Uterus (tissue), 2 donors: ENCODE measurements around the gene RRP1B.

Experiments
- CTCF ChIP-seq, 4 experiments: fragments of 200-600 bp in 2 of 4; fragments of 450-650 bp in 2 of 4; sonication (generic) in 2 of 4; IDR thresholded peaks; one replicate each; pipeline ENCODE4 v1.5.1; 2016 to 2019; ENCODE audit warnings: antibody characterized with exemption in 4 of 4, mild to moderate bottlenecking in 2 of 4, moderate library complexity in 1 of 4
- POLR2A ChIP-seq, 2 donors: fragments of 450-650 bp; IDR thresholded peaks; one replicate each; pipeline ENCODE4 v1.6.1; 2016; ENCODE audit warnings: antibody characterized with exemption in 2 of 2, mild to moderate bottlenecking in 1 of 2, moderate library complexity in 1 of 2

GRCh38 chr21:43708745-43709381, 49.5 kb downstream of the RRP1B start:
- no peak for TF ChIP-seq CTCF (IDR thresholded peaks at IDR 0.05)
- TF ChIP-seq POLR2A (IDR thresholded peaks at IDR 0.05), result no peak
